SK-N-DZ (cell line): ENCODE data around the gene SIX2.

Source experiments
- DNase-seq: peaks from one replicate; pipeline ENCODE4 v3.0.0-alpha.2; 2015; ENCODE audit warnings: low spot score

The SIX2 gene

DNA sequence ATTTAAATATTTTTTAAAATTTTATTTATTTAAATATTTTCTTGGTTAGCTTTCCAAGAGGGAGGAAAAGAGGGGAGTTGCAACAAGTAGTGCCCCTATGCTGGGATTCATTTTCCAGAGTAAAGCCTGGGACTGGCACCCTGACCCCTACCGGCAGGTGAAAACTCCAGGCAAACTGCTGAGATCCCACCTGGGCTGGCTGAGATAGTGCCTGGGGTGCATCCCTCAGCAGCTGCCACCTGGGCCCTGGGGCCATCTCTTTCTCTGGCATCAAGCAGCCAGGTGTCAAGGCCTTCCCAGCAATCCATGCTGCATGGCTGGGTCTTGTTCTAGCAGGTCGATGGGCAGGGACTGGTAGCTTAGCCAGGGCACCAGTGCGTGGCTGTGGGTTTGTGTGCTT, 6.6 kb downstream of the SIX2 start:
- DNase-seq, result no peak

DNA sequence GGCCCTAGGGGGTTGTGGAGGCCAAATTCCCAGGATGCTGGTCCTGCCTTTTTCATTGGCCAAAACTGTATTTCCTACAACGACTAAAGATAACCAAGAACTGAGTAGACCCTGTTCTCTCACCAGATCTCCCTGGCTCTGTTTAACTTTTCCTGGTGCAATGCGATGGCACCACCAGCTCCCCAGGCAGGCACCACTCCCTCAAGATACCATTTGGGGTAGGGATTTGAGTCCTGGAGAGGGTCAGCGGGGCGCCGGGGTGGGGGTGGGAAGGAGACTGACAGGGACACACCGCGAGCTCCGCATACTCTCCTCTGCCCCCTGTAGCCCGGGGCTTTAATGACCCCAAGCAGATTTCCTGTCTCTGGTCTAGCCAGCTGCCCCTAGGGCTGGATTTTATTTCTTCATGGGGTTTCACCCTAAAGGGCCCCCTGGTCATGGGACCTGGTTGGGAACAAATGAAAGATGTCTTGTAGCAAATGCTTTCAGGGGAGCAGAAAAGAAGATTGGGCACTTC, 7.3 kb downstream of the SIX2 start:
- no peak for DNase-seq

DNA sequence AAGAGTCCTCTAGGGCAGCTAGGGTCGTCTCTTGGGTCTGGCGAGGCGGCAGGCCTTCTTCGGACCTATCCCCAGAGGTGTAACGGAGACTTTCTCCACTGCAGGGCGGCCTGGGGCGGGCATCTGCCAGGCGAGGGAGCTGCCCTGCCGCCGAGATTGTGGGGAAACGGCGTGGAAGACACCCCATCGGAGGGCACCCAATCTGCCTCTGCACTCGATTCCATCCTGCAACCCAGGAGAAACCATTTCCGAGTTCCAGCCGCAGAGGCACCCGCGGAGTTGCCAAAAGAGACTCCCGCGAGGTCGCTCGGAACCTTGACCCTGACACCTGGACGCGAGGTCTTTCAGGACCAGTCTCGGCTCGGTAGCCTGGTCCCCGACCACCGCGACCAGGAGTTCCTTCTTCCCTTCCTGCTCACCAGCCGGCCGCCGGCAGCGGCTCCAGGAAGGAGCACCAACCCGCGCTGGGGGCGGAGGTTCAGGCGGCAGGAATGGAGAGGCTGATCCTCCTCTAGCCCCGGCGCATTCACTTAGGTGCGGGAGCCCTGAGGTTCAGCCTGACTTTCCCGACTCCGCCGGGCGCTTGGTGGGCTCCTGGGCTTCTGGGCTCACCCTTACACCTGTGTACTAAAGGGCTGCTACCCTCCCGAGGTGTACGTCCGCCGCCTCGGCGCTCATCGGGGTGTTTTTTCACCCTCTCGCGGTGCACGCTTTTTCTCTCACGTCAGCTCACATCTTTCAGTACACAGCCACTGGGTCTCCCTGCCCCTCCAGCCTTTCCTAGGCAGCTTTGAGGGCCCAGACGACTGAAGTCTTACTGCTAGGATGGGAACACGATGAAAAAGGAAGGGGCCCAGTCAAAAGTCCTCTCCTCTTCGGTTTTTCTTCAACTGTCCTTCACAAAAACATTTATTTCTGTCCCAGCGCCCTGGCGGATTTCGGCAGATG, 8.1 kb downstream of the SIX2 start:
- no peak for DNase-seq

DNA sequence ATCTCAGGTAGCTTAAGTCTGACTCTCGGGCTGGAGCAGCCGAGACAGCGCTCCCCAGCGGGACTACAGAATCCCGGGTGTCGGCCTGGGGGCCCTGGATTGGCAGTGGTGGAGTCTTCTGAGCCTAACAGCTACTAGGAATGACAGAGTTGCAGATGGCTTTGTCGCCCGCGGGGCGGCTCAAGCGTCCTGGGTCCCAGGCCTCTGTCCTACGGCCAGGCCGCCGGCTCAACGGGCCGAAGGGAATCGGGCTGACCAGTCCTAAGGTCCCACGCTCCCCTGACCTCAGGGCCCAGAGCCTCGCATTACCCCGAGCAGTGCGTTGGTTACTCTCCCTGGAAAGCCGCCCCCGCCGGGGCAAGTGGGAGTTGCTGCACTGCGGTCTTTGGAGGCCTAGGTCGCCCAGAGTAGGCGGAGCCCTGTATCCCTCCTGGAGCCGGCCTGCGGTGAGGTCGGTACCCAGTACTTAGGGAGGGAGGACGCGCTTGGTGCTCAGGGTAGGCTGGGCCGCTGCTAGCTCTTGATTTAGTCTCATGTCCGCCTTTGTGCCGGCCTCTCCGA, 8.8 kb downstream of the SIX2 start:
- DNase-seq, result no peak

DNA sequence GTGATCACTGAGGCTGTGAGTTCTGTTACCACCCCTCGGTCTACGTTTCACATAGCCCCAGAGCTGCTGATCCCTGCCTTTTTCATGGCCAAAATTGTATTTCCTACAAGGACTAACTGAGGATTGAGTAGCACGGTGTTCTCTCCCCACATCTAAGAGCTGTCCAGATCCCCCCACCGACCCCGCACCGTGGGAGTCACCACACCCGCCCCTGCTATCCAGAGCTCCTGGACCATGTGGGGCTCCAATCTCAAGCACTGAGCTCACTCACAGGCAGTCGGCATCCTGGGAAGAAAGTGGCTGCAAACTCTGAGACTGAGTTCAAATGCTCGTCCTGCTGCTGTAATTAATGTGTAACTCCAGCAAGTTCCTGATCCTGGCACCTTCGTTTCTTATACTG, 9.7 kb downstream of the SIX2 start:
- no peak for DNase-seq

DNA sequence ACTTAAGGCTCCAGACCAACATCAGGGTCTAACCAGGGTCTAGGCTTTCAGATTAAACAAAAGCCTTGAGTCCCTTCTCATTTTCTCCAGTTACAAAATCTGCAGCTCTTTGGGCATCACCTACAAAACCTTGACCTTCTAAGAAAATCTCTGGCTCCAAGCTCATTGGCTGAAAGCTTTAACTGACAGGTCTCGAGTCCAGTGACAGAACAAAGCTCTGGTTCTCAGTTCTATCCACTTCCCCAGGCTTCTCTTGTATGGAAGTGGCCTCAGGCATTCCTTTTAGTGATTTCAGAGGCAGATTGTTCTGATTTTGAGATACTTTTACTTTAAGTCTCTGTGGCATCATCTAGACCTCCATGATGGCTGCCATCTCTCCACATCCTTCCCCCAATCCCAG, 11.3 kb downstream of the SIX2 start:
- no peak for DNase-seq

DNA sequence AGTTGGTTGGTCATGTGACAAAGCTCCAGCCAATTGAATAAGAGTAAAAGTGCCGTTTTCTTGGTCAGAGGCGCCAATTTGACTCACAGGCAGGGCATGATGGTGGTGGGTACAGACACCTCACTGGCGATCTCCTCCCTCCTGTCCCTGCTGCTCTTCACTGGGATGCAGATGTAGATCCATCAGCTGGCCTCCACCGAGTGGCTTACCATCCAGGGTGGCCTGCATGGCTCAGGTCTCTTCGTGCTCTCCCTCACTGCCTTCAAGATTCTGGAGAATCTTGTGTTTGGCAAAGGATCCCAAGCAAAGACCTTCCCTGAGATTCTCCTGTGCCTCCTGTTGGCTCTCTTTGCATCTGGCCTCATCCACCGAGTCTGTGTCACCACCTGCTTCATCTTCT, 12.9 kb downstream of the SIX2 start:
- no peak for DNase-seq

DNA sequence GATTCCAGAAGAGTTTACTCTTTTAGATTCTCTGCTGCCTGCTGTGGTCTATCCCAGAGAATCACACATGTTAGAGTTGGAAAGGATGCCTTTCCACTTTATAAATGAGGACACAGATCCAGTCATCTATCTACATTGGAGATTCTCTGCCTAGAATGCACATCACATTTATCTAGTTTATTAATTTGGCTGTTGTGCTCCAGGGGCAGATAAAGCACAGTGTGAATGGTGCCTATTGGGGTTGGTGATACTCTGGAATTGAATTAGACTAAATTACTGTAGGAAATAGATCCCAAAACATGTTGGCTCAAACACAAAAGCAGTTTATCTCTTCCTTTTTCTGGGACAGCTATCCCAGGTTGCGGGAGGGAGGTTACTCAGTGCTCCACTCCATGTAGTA, 14.9 kb downstream of the SIX2 start:
- DNase-seq, result no peak

DNA sequence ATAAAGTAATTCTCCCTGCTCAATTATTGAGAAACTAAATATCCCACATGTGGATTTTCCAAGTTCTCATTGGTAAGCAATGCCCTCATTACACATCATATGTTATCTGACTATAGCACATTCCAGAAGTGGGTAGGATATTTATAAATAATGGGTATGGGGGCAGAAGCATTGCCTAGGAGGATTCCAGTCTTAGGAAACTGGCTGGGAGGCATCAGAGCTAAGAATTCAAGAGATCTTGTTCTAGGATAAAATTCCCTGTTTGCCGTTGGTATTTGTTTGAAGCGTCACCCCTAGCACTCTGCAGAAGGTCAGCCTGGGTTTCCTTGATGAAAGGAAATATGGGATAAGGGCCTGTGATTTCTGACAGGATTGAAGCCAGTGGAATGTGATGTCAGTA, 20.1 kb downstream of the SIX2 start:
- no peak for DNase-seq

DNA sequence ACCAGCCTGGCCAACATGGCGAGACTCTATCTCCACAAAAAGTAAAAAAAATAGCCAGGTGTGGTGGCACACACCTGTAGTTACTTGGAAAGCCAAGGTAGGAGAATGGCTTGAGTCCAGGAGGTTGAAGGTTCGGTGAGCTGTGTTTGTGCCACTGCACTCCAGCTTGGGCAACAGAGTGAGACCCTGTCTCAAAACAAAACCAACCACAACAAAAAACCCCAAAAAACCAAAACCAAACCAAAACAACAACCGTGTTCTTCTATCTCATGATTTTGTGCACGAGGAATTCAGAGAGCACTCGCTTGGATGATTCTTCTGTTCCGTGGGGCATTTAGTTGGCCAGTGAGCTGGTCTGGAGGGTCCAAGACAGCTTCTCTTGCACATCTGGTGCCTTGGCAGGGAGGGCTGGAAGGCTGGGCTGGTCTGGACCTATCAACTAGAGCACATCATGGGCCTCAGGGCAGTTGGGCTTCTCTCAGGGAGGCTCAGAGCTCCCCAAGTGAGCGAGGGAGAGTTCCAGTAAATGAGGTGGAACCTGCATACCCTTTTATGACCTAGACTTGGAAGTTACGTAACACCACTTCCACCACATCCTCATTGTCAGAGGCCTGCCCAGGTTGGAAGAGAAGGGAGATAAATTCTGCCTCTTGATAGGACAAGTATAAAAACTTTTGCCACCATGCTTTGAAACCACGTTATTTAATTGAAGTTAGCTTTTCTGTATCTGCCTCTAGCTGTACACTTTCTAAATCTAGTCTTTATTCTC, 25.2 kb downstream of the SIX2 start:
- DNase-seq, result no peak

DNA sequence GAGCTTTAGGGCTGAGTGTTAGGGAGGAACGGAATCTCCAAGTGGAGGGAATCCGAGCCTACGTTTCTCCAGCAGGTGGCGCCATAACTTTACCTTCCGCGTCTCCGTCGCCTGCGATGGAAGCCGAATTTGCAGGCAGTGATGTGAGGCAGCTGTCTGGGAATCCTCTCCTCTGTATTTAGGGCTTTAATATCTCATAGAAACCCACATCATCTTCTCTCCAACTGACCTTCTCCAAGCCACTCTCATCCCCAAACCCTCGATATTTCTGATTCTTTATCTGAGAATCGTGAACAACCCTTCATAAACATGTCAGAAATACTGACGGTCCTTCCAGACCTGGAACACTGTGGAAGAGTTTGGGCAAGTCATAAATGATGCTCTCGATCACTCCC, 27.5 kb downstream of the SIX2 start:
- DNase-seq, result peak; percentile 79

DNA sequence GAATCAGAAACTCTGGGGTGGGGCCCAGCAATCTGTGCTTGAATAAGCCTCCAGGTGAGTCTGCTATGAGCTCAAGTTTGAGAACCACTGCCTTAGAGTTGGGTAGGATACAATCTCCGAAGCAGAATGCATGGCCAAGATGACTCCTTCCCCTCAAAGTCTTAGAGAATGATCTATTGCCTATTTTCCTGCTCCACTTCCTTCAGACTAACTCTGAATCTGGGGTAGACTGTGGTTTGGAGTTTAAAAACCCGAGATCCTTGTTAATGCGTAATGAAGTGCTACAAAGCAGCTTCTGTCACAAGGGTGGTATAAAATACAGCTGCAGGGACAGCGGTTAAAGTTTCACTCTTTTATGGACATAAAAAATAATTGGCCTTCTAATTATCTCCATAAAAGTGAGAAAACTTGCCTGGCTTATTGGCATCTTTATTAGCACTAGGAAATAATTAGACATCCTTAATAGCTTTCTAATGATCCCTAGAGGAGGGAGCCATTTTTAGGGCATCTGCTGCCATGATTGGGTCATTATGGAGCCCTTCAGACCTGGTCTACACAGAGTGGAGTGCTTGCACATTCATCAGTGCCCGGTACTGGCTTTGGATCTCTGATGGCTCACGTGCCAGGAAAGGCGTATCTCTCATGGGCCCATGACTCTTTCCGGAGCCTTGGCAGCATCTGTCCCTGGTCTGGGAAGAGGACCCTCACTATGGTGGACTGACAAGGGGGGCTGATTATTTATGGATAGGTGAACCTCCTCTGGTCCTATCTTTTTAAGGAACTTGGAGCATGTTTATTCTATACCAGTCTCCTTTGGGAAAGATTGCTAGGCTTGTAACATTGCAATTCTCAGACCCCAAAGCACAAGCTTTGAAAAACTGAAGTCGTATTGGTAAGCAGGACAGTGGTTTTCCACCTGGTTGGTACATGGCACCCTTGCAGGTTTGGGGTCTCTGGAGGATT, 28.2 kb downstream of the SIX2 start:
- DNase-seq, result no peak

DNA sequence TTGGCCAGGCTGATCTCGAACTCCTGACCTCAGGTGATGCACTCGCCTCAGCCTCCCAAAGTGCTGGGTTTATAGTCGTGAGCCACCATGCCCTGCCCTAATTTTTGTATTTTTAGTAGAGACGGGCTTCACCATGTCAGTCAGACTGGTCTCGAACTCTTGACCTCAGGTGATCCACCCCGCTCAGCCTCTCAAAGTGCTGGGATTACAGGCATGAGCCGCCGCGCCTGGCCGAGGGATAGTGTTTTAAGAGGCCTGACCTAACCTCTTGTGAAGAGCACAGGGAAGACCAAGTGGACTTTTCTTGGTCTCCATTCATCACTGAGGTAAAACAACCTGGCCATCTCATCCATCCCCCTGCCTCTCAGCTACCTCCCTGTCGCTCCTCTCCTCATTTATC, 29.7 kb downstream of the SIX2 start:
- DNase-seq, result no peak

DNA sequence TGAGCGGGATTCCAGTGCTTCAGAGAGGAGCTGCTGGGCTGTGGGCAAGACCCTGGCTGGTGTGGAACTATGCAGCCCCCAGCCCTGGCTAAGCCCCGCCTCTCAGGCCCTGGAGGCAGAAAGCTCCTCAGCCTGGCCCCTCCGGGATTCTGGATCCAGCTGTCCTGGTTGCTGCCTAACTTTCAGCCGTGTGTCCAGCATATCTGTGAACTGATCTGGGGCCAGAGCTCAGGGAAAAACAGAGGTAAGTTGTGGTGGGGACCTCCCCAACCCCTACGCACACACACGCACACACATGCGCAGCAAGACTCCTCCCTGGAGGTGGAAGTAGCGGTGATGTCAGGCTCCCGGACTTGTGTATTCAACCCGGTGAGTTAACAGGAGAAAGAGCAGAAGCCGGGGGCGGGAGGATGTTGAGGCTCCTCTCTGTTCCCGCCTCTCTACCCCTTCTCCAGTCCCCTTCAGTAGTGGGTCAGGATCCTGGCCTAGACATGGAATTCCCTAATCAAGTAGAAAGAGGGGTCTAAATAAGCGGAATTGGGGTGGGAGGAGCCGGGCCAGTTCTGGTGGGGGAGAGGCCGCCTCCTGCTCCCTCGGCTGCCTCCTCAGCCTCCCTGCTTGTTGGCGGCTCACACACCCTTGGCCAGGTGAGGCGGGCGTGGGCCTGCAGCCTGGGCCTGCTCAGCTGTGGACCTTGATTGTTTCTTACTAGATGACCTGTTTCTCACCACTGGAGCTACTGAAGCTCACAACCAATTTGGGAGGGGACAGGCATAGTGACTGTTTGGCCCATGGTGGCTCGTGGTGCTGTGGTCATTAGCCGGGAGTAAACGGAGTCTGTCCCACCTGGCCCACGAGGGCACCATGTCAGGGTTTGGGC, 33.4 kb downstream of the SIX2 start:
- peak; percentile 84 for DNase-seq

DNA sequence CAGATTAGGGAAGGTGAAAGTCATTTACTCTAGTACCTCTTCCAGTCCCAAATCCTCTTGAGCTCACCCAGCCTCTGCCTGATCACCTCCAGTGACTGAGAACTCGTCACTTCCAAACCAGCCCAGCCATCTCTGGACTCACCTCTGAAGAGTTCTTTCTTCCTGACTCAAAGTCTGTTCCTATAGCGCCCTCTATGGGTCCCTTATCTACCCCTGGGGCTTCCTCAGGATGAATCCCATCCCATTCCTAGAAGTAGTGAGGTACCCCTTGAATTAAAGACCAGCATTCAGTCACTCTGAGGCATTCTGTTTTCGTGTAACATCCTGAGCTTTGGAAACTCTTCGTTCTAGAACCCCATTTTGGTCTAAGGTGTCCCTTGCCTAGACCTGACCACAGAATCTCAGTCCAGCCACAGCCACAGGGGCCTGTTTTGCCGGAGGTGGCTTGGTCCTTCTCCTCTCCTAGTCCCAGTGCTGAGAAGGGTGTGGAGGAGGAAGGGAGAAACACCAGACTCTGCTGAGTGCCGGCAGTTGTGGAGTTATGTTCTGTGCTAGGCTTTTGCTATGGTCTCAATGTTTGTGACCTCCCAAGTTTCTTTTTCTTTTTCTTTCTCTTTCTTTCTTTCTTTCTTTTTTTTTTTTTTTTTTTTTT, 35.1 kb downstream of the SIX2 start:
- peak; percentile 83 for DNase-seq

DNA sequence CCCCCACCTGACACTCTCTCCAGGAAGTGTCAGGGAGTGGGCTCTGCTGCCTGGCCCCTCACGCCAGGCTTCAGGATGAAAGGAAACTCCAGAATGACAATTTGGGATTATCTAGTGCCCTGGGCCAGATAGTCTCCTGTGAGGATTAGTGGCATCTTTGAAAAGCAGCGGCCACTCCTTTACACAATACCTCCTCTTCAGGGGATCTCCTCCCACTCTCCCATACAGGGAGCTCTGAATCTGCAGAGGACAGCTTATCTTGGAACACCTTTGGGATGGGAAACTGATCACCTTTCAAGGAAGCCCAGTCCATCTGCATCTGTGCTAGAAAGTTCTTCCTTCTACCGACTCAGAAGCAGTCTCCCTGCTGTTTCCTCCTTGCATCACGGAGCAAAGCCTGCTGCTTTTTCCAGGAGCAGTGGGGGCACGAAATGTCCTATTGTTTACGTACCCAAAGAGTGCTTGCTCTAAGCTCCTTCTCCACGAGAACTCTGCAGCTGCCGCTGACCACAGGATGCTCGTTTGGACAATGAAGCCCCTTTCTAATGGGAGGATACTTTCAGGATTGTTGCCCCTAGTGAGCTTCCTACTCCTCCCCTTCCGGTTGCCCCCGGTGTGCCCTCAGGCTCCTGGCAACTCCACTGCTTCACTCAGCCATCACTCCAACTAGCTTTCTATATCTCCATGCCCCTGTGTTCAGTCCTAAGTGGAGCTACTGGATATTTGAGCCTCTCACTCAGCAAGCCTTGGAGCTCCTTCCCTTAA, 36.3 kb downstream of the SIX2 start:
- peak; percentile 59 for DNase-seq

DNA sequence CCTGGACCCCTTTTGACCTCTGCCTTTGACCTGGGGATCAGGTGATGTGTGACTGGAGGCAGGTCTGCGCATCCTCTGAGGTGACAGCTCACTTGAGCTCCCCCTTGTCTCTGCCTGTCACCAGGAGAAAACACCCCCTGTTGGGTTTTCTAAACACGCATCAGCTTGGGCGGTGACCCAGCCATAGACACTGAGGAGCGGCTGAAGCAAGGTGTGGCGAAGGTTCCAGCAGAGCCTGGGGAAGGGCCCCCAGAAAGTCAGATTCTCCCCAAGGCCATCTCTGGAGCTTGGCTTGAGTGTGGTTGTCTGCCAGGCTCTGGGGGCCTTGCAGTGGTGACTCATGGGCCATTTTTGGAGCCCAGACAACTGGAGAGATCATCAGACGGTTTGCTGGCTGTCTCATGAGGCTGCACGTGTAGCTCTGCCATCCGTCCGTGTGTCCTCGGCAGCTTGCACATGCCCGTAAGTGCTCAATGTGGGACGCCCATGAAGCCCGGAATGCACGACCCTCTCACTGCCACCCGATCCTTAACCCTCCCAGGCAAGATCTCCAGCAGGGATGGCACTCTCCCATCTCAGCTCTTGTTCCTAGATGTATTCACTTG, 38.3 kb downstream of the SIX2 start:
- DNase-seq, result no peak

DNA sequence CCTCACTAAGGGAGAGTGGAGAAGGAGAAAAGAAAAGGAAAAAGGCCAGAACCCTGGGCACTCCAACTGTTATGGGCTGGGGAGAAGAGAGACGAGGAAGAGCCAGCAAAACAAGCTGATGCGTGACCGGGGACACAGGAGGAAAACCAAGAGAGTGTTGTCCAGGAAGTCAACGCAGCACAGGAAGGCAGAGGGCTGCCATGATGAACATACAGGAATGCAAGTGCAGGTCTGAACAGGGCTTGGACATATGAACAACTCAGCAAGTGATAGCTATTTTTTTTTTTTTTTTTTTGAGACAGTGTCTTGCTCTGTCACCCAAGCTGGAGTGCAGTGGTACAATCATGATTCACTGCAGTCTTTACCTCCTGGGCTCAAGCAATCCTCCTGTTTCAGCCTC, 39.3 kb downstream of the SIX2 start:
- DNase-seq, result no peak
